Measurements from ENCODE around the gene PLEKHA3. TPM values are rescaled to one million over a fixed set of nuclear protein-coding genes. Genes with fewer than 3 reads are reported as not detected.
"Not testable (repeated sequence)": the region's sequence is repeated elsewhere in the genome, so short reads cannot be mapped to it uniquely, and the experiment has no call there.

Gene PLEKHA3
- total RNA-seq (2014; rRNA removed; shearing (Covaris generic)), result 12.4 and 14.0 TPM in 2 replicates
- 6.0 and 9.4 TPM in 2 replicates for polyA plus RNA-seq (2015; cell fraction: cytosol; rRNA removed)
- polyA plus RNA-seq (2015; cell fraction: nucleus; rRNA removed), result 4.9 and 7.0 TPM in 2 replicates

GRCh38 chr2:178480227-178481181 lies at the start of gene PLEKHA3:
TSS of gene PLEKHA3 (plus strand) at chr2:178480457. CDS start at chr2:178480870, 413 bp downstream.
- in situ Hi-C loops (cut with HindIII; ENCODE audit: low pct_unique_long_range_greater_than_20kb, low sequenced_read_pairs), result no loop called here
- DNase-seq (ENCODE audit: low read depth, low spot score), result peak; percentile 96

GRCh38 chr2:178436662-178437061 lies 43.6 kb upstream of the PLEKHA3 start:
- DNase-seq (ENCODE audit: low read depth, low spot score), result no peak
- in situ Hi-C loops (cut with HindIII; ENCODE audit: low pct_unique_long_range_greater_than_20kb, low sequenced_read_pairs), result no loop called here

- in situ Hi-C loops (cut with HindIII; ENCODE audit: low pct_unique_long_range_greater_than_20kb, low sequenced_read_pairs), result no loop called here
- no peak for DNase-seq (ENCODE audit: low read depth, low spot score)
These were observed 38.8 kb upstream of the PLEKHA3 start for GRCh38 chr2:178441426-178441825.

- in situ Hi-C loops (cut with HindIII; ENCODE audit: low pct_unique_long_range_greater_than_20kb, low sequenced_read_pairs), result no loop called here
- no peak for DNase-seq (ENCODE audit: low read depth, low spot score)
These were observed 31.1 kb upstream of the PLEKHA3 start for GRCh38 chr2:178448968-178449661.

GRCh38 chr2:178449700-178450523 lies 30.3 kb upstream of the PLEKHA3 start:
- DNase-seq (ENCODE audit: low read depth, low spot score), result no peak
- in situ Hi-C loops (cut with HindIII; ENCODE audit: low pct_unique_long_range_greater_than_20kb, low sequenced_read_pairs), result no loop called here

- DNase-seq (ENCODE audit: low read depth, low spot score), result no peak
- in situ Hi-C loops (cut with HindIII; ENCODE audit: low pct_unique_long_range_greater_than_20kb, low sequenced_read_pairs), result no loop called here
These were observed 29.8 kb upstream of the PLEKHA3 start for GRCh38 chr2:178450524-178450773.

- in situ Hi-C loops (cut with HindIII; ENCODE audit: low pct_unique_long_range_greater_than_20kb, low sequenced_read_pairs), result no loop called here
- peak; percentile 93 for DNase-seq (ENCODE audit: low read depth, low spot score)
These were observed 29.3 kb upstream of the PLEKHA3 start, which contains the start of the genes PJVK and PRKRA for GRCh38 chr2:178450774-178451525. TSS of gene PJVK (plus strand) at chr2:178451378. CDS start at chr2:178453410, 2,032 bp downstream. TSS of gene PRKRA (minus strand) at chr2:178451175. CDS start at chr2:178451030, 145 bp downstream.

- DNase-seq (ENCODE audit: low read depth, low spot score), result no peak
- in situ Hi-C loops (cut with HindIII; ENCODE audit: low pct_unique_long_range_greater_than_20kb, low sequenced_read_pairs), result no loop called here
These were observed 27.9 kb upstream of the PLEKHA3 start for GRCh38 chr2:178452334-178452733.

- DNase-seq (ENCODE audit: low read depth, low spot score), result no peak
- in situ Hi-C loops (cut with HindIII; ENCODE audit: low pct_unique_long_range_greater_than_20kb, low sequenced_read_pairs), result no loop called here
These were observed 27.4 kb upstream of the PLEKHA3 start for GRCh38 chr2:178452870-178453269.

GRCh38 chr2:178455947-178456346 lies 24.3 kb upstream of the PLEKHA3 start:
- DNase-seq (ENCODE audit: low read depth, low spot score), result peak; percentile 92
- in situ Hi-C loops (cut with HindIII; ENCODE audit: low pct_unique_long_range_greater_than_20kb, low sequenced_read_pairs), result no loop called here

- DNase-seq (ENCODE audit: low read depth, low spot score), result no peak
- in situ Hi-C loops (cut with HindIII; ENCODE audit: low pct_unique_long_range_greater_than_20kb, low sequenced_read_pairs), result no loop called here
These were observed 22.8 kb upstream of the PLEKHA3 start for GRCh38 chr2:178457390-178457886.

GRCh38 chr2:178469219-178469849 lies 10.9 kb upstream of the PLEKHA3 start:
- in situ Hi-C loops (cut with HindIII; ENCODE audit: low pct_unique_long_range_greater_than_20kb, low sequenced_read_pairs), result no loop called here

GRCh38 chr2:178471313-178471712 lies 8.9 kb upstream of the PLEKHA3 start:
- DNase-seq (ENCODE audit: low read depth, low spot score); in situ Hi-C loops (cut with HindIII; ENCODE audit: low pct_unique_long_range_greater_than_20kb, low sequenced_read_pairs): not testable (repeated sequence)

More at GRCh38 chr2:178469219-178469849, 10.9 kb upstream of the PLEKHA3 start:
- DNase-seq (ENCODE audit: low read depth, low spot score), result no peak

GRCh38 chr2:178473373-178473772 lies 6.9 kb upstream of the PLEKHA3 start:
- no peak for DNase-seq (ENCODE audit: low read depth, low spot score)
- in situ Hi-C loops (cut with HindIII; ENCODE audit: low pct_unique_long_range_greater_than_20kb, low sequenced_read_pairs), result no loop called here

GRCh38 chr2:178473931-178474330 lies 6.3 kb upstream of the PLEKHA3 start:
- DNase-seq (ENCODE audit: low read depth, low spot score), result no peak
- in situ Hi-C loops (cut with HindIII; ENCODE audit: low pct_unique_long_range_greater_than_20kb, low sequenced_read_pairs), result no loop called here

- no peak for DNase-seq (ENCODE audit: low read depth, low spot score)
- in situ Hi-C loops (cut with HindIII; ENCODE audit: low pct_unique_long_range_greater_than_20kb, low sequenced_read_pairs), result no loop called here
These were observed 5.7 kb upstream of the PLEKHA3 start for GRCh38 chr2:178474560-178474959.

Data from SK-MEL-5 (cell line).